SK-N-SH treated with all-trans-retinoic acid at 6 μM for 48 hours (cell line): ENCODE data around the gene SF3B5.

Experiments used
- CREB5 ChIP-seq: fragments of 250-450 bp; sonication (Bioruptor Pico); IDR thresholded peaks from 2 replicates; pipeline ENCODE4 v1.5.1; 2020; ENCODE audit warnings: low read depth, mild to moderate bottlenecking, moderate library complexity
- CSDC2 ChIP-seq: fragments of 250-450 bp; sonication (Bioruptor Pico); IDR thresholded peaks from 2 replicates; pipeline ENCODE4 v1.5.0; 2020; ENCODE audit warnings: mild to moderate bottlenecking, moderate library complexity
- OSR1 ChIP-seq: fragments of 250-450 bp; sonication (Bioruptor Pico); IDR thresholded peaks from 2 replicates; pipeline ENCODE4 v1.8.0; 2022; ENCODE audit warnings: moderate library complexity, mild to moderate bottlenecking, inconsistent platforms
- PATZ1 ChIP-seq: fragments of 250-450 bp; sonication (Bioruptor Pico); IDR thresholded peaks from 2 replicates; pipeline ENCODE4 v1.8.0; 2020; ENCODE audit warnings: mild to moderate bottlenecking, moderate library complexity, borderline replicate concordance
- RARB ChIP-seq: fragments of 250-450 bp; sonication (Bioruptor Pico); IDR thresholded peaks from 2 replicates; pipeline ENCODE4 v1.8.0; 2021; ENCODE audit warnings: mild to moderate bottlenecking, moderate library complexity
- TOX ChIP-seq: fragments of 250-450 bp; sonication (Bioruptor Pico); IDR thresholded peaks from 2 replicates; pipeline ENCODE4 v1.8.0; 2021; ENCODE audit warnings: mild to moderate bottlenecking, moderate library complexity, borderline replicate concordance
- TSHZ2 ChIP-seq: fragments of 250-450 bp; sonication (Bioruptor Pico); IDR thresholded peaks from 2 replicates; pipeline ENCODE4 v1.5.0; 2020; ENCODE audit warnings: mild to moderate bottlenecking, moderate library complexity
- ZC3H10 ChIP-seq: fragments of 250-450 bp; sonication (Bioruptor Pico); IDR thresholded peaks from 2 replicates; pipeline ENCODE4 v1.5.1; 2021; ENCODE audit warnings: mild to moderate bottlenecking, moderate library complexity
- ZFP3 ChIP-seq: fragments of 250-450 bp; sonication (Bioruptor Pico); IDR thresholded peaks from 2 replicates; pipeline ENCODE4 v1.5.0; 2020; ENCODE audit warnings: mild to moderate bottlenecking, moderate library complexity
- ZNF565 ChIP-seq: fragments of 450-650 bp; formaldehyde crosslinking; conservative IDR thresholded peaks from 2 replicates; pipeline ENCODE4 v1.5.0; 2020; ENCODE audit warnings: low read depth, mild to moderate bottlenecking, moderate library complexity

- TF ChIP-seq CREB5 (CRISPR knock-in tag) (no peak), ZNF565 (CRISPR knock-in tag) (no peak), ZFP3 (CRISPR knock-in tag) (no peak), ZC3H10 (CRISPR knock-in tag) (no peak), PATZ1 (CRISPR knock-in tag) (no peak), CSDC2 (CRISPR knock-in tag) (no peak), TSHZ2 (CRISPR knock-in tag) (no peak), OSR1 (CRISPR knock-in tag) (no peak), TOX (CRISPR knock-in tag) (no peak), RARB (no peak)
Observed at GRCh38 chr6:144053601-144054000, 41.8 kb downstream of the SF3B5 start.
